GM21390 (cell line): ENCODE results near the gene EHMT2.
A peak's percentile ranks its signal among the peaks of the same experiment; 100 is the strongest.
"Not testable (repeated sequence)": the region's sequence is repeated elsewhere in the genome, so short reads cannot be mapped to it uniquely, and the experiment has no call there.

Source experiments
- ATAC-seq: cut with Tn5 transposase; IDR thresholded peaks from one replicate; pipeline ENCODE4 v1.9.1; 2021; ENCODE audit not compliant: unreplicated experiment

Gene EHMT2

DNA sequence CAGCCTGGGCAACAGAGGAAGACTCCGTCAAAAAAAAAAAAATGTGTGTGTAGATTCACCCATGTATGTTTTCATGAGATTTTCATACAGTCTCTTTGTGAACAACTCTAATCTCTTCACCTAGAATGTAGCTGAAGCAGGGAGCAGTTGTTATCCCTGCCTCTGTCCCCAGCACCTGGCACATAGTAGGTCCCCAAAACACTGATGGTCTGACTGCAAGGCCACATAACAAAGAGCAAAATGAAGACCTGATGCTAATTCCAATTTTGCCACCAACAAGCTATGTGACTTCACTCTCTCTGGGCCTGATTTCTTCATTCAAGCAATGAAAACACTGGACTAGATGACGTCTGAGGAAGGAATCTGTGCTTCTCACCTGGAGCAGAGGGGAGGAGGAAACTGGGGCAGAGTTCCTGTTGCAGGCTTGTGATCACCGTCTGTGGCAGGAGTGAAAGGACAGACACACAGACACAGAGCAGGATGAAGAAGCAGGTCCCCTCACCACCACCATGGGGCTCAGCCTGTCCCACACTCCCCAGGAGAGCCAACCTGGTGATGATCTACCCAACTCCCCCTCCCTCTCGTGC, 23.3 kb downstream of the EHMT2 start:
- no peak for ATAC-seq

DNA sequence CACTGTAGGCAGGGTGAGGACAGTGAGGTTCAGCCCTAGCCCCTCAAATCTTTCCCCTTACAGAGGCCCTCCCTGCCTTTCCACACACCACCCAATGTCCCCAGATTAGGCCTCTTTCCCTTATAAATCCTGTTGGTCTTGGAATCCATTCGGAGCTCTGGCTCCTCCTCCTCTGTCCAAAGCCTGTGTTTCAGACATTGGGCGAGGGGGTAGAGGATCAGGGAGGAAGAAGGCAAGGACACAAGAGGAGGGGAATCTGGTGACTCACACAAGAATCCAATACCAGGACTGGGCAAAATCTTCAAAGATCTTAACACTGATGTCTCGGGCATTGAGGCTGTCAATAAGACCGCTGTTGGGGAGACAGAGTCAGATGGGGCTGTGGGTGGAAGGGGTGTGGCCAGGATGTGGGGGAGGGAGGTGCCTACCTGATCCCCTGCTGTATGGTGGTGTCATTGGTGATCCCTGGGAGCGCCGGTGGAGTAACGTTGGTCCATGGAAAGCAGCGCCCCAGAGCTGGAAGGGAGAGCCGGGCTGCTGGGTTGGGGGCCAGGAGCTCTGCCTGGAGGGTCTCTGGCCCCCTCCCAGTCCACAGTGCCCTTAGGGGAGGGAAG, 26.3 kb downstream of the EHMT2 start:
- ATAC-seq = no peak

DNA sequence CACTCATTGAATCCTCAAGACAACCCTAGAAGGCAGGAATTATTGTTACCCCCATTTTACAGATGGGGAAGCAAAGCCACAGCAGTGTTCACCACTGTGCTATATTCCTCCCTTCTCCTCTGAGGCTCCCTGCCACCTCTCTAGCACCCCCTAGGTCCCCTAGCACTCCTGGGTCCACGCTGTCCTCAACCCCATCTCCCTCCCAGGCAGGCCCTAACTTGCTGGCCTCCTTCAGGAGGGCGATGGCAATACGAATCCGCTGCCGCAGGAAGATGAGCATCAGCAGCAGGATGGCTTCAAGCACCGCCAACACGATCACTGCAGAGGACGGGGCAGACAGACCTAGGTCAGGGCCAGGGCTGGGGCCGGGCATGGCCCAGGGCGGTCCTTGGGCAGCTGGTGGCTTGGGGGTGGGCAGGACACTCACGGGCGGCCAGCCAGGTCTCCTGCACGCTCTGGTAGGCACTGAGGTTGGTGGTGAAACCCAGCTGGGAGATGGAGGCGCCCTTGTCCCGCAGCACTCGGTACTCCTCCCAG, 27.0 kb downstream of the EHMT2 start:
- ATAC-seq = no peak

DNA sequence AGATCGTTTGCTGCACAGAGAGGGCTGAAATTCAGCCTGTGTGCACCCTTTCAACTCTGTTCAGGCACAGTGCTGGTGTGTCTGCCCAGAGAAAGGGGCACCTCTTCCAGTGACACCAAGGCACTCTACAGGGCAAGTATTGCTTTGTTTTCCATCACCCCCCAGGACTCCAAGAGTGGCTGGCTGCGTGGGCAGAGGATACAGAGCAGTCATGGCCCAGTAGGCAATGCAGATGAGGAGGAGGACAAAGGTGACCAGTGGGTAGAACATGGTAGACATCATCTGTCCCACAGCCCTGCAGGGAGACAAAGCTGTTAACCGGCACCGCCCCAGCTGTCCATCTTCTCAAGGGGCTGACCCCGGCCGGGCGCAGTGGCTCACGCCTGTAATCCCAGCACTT, 28.2 kb downstream of the EHMT2 start:
- no peak for ATAC-seq

DNA sequence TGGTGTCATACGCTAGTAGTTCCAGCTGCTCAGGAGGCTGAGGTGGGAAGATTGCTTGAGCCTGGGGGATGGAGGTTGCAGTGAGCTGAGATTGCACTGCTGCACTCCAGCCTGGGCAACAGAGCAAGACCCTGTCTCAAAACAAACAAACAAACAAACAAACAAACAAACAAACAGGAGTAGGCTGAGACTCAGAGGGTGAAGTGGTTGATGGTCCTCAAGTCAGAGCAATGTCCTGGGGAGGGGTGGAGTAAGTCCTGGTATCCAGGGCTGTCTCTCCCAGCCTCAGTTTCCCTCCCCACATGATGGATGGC, 28.9 kb downstream of the EHMT2 start:
- ATAC-seq = not testable (repeated sequence)

DNA sequence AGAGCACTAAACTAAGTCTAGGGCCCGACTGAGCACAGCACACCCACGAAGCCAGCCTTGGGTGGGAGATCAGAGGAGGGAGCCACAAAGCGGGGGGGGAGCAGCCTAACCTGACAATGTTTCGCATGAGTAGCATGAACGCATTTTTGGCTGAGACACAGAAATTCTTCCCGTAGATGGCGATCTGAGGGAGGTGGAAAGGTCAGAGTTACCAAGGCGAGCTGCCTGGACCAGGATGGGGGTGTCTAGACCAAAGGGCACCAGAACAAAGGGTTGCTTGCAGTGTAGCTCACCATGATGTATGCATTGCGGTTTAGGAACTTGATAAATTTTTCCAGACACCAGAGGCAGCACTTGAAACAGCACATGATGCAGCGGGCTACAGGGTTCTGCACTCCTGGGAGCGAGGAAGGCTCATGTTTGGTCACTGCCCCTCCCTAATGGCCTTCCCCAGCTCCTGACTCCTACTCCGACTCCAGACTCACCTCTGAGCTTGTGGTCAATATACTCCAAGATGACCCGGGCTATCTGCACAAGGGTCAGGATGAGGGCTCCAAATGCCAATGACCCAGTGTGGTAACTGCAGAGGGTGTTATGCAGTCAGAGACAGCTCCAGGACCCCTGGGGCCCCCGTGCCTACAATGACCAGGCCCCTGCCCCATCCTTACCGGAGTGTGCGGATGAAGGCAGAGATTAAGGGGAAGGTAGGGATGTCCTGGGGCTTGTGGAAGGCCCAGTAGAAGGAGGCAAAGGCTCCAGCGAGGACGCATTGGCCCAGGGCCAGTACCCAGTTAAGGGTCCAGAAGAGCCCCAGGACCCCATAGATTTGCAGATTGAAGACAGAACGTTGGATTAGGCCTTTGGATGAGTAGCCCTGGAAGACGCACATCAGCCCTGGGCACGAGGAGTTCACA, 32.0 kb downstream of the EHMT2 start:
- no peak for ATAC-seq

DNA sequence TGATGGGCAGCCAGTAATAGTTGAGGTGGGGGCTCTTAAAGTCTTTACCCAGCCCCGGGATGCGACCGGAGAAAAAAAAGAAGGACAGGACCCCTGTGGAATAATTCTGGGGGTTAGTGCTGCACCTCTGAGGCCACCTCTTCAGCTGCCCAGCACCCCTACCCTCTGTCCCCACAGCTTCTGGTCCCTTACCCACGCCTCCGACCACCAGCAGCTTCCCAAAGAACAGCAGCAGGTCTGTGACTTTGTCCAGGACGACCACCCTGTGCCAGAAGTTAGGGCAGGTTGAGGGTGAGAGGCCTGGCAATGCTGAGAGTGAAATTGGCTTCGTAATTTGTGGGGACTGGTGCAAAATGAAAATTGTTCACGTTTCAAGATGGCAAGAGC, 32.7 kb downstream of the EHMT2 start:
- ATAC-seq = no peak

DNA sequence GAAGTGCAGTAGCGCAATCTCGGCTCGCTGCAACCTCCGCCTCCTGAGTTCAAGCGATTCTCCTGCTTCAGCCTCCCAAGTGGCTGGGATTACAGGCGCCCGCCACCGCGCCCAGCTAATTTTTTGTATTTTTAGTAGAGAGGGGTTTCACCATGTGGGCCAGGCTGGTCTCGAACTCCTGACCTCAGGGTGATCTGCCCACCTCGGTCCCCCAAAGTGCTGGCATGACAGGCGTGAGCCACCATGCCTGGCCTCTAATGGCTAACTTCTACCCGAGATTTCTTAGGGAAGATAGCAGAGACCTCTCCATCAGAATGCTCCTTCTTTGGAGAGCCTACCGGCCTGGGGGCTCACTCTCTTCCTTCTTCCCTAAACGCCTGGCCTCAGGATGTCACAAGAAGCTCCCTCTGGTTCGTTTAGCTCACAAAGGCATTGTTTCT, 33.4 kb downstream of the EHMT2 start:
- ATAC-seq = not testable (repeated sequence)

DNA sequence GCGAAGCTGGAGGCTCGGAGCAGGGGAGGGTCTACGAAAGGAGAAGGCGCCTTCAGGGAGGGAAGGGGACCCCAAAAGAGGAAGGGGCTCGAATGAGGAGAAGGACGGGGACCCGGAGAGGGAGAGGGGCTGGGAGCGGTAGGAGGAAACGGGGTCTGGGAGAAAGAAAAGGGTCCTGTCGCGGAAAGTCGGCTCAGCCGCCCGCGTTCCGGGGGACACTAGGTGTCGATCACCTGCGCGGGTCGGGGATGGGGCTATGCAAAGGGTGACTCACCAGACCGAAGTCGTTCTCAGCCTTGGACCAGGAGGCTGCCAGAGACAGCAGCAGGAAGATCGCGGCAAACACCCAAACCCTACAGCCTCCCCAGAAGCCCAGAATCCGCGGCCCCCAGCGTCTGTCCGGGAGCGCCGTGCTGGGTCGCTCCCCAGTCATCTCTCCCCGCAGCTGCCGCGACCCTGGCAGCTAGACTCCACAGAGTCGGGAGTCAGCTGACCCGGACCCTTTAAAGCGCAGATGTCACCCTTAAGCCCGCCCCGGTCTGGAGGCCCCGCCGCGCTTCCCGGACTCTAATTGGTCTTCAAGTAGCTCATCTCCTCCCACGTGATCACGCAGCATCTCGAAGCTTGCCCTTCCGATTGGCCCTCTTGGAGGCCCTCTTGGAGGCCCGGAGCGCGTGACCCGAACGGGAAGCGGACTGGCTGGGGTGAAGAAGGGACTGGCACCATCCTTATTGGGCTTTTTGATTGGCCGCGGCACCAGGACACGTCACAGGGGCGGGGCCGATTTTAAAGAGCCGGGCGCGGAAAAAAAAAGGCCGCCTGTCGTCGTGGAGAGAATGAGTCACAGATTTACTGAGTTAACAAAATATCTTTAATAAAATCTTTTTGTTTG, 34.9 kb downstream of the EHMT2 start, which contains the start of gene NEU1:
NEU1 (minus strand) TSS at position 478 of the 892 bp plus-strand sequence; CDS start at position 433, 45 bp downstream.
- peak; percentile 90 for ATAC-seq

DNA sequence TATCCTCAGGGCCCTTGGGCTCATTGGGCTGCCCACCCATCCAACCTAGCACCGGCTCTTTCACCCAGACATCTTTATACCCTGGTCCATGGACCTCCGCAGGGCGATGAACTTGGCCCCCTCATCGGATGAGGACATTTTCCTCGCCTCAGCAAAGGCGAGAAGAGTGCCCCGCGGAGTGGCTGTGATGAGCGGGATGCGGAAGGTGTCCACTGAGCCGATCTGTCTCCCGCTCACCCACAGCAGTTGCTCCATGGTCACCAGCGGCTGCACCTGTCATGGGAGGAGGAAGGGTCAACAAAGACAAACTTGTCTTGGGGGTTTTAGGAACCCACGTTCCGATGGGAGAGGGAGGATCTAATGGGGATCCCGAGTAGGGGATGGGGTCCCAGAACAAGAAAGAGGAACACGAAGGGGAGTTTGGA, 35.6 kb downstream of the EHMT2 start:
- no peak for ATAC-seq

DNA sequence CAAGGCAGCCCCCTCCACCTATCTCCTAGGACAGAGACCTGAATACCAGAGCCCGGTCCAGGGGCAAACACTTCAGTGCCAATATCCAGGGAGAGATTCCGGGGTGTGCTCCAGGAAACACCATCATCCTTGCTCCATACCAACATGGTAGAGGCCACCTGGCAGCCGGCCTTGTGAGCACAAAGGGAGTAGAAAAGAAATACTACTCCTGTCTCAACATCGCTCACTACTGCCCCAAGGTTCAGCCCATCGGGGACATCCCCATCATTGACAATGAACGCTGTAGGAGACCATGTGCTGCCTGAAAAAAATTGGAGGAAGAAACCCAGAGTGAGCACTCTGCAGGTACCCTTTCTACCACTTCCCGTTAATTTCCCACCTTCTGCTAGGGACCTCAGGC, 36.3 kb downstream of the EHMT2 start:
- no peak for ATAC-seq

DNA sequence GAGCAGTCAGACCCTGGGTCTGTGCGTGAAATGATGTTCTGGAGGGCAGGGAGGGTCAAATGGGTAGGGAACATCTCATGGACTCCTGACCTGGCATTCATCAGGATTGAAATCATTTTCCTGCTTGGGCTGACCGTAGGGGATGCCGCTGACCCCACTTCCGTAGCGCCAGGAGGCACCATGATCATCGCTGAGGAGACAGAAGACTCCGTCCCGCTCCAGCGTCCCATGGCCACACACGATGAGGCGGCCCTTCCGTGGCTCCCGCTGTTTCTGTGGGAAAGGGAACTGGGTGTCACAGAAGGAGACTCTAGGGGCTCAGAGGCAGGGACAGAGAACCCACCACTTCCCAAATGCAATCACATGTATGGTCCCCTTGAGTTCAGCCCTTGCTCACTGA, 37.1 kb downstream of the EHMT2 start:
- ATAC-seq = no peak

DNA sequence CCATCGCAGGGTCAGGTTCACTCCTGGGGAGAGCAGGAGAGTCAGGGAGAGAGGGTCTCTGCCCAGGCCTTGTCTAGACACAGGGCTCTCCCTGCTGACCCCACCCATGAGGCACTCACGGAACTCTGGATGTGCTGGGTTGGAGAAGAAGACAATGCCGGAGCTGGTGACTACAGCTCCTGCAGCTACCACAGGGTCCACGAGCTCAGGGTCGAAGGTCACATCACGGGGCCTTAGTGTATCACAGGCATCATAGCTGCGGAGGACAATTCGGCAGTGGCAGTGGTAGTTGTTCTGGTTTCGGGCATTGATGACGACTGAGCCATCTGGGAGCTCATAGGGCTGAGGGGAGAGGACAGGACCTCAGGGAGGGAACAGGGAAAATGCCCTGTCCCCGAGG, 37.6 kb downstream of the EHMT2 start:
- ATAC-seq = no peak

DNA sequence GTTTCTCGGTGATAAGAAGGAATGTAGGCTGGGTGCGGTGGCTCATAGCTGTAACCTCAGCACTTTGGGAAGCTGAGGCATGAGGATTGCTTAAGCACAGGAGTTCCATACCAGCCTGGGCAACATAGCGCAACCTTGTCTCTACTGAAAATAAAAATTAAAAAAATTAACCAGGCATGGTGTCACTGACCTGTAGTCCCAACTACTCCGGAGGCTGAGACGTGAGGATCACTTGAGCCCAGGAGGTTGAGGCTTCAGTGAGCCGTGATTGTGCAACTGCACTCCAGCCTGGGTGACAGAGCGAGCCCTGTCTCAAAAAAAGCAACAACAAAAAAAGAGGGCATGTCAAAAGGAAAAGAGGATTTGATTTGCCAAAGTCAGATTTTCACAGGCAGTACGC, 38.8 kb downstream of the EHMT2 start:
- no peak for ATAC-seq

DNA sequence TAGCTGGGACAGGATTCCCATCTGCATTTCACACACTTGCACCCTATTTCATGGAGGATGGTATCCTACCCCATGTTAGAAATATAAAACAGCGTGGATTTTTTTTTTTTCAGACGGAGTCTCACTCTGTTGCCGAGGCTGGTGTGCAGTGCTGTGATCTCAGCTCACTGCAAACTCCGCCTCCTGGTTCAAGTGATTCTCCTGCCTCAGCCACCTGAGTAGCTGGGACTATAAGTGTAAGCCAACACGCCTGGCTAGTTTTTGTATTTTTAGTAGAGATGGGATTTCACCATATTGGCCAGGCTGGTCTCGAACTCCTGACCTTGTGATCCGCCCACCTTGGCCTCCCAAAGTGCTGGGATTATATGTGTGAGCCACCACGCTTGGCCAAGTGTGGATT, 39.7 kb downstream of the EHMT2 start:
- ATAC-seq = not testable (repeated sequence)

DNA sequence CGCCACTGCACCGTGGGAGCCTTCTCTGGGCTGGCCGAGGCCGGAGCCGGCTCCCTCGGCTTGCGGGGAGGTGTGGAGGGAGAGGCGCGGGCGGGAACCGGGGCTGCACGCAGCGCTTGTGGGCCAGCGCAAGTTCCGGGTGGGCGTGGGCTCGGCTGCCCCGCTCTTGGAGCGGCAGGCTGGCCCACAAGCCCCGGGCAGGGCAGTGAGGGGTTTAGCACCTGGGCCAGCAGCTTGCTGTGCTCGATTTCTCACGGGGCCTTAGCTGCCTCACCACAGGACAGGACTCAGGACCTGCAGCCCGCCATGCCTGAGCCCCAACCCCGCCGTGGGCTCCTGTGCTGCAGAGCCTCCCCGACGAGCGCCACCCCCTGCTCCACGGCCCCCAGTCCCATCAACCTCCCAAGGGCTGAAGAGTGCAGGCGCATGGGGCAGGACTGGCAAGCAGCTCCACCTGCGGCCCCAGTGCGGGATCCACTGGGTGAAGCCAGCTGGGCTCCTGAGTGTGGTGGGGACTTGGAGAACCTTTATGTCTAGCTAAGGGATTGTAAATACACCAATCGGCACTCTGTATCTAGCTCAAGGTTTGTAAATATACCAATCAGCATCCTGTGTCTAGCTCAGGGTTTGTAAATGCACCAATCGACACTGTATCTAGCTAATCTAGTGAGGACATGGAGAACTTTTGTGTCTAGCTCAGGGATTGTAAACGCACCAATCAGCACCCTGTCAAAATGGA, 45.3 kb downstream of the EHMT2 start:
- not testable (repeated sequence) for ATAC-seq

DNA sequence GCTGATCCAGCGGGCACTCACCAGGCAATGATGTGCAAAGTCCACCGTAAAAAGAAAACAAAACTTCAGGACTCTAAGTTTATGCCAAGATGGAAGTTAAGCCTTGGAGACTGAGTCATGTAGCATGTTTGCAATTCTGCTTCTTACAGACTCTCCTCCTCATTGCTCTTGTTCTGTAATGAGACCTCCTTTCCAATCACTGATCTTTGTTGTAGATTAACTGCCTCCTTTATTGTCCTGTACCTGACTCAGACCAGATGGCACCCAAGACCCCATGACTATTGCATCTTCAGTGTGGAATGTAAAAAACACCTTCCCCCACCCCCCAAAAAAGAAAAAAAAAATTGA, 46.0 kb downstream of the EHMT2 start:
- no peak for ATAC-seq

DNA sequence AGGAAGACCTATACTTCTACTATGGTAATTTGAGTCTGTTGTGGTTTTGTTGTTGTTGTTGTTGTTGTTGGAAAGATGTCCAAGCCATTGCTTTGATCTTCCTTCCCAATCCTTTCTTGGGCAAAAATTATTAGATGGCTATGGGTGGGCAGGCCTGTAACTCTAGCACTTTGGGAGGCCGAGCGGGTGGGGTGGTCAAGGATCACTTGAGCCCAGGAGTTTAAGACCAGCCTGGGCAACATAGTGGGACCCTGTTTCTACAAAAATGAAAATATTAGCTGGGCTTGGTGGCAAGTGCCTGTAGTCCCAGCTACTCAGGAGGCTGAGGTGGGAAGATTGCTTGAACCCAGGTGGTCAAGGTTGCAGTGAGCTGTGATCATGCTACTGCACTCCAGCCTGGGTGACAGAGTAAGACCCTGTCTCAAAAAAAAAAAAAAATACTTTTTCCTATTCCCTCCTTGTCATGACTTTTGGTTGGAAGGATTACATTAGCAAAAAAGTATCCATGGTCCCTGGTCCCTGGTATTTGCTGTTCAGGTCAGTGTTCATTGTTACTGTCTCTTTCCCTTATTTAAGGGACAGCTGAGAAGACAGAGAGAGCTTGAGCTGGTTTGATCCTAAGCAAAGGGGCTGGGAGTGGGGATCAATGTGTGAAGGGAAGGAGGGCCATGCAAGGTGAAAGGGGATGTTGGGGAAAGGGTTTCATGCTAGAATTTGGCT, 46.6 kb downstream of the EHMT2 start:
- ATAC-seq = no peak

DNA sequence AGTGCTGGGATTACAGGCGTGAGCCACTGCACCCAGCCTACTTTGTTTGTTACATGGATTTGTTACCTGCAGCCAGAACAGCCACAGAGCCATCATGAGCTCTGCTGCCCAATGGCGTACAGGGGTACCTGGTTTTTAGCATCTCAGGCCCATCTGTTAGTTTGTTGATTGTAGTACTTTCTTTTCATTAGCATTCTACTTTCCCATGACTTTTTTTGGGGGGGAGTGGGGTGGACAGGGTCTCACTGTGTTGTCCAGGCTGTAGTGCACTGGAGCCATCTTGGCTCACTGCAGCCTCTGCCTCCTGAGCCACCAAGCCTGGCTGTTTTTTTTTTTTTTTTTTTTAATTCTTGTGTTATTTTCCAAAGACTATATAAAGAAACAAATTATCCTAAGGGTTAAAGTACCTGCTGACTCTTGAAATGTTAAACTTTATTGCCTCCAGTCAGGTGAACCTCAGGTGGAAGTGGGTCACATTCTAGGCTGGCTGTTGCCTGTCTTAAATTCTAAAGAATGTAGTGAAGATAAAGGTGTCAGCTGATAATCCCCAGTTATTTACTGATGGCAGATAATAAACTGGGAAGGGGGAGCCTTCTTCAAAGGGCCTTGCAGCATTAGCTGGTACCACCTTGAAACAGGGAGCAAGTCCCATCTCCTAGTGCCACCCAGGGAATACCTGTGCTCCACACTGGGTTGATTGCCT, 50.1 kb downstream of the EHMT2 start:
- no peak for ATAC-seq
